SK-N-SH (cell line): ENCODE measurements around the gene SLC37A3. TPM values are rescaled to one million over a fixed set of nuclear protein-coding genes. Genes with fewer than 3 reads are reported as not detected.

ENCODE experiments used
- CTCF ChIA-PET: fragments of 300-600, 350-600 bp; formaldehyde crosslinking; extraction: SDS; loops from one replicate; lab custom pipeline; 2021; lab: Yijun Ruan, JAX
- POLR2A ChIA-PET: fragments of 350-600 bp; sonication (Branson Sonifier 250); formaldehyde crosslinking; extraction: SDS; loops from one replicate; lab custom pipeline; 2020; ENCODE audit warnings: antibody characterized with exemption, inconsistent platforms; lab: Yijun Ruan, JAX
- DNase-seq: peaks from one replicate; pipeline ENCODE4 v3.0.0; 2012
- H2AFZ ChIP-seq: fragments of 200-600 bp; sonication (generic); 2 replicates; pipeline ENCODE4 v1.8.1; 2016; ENCODE audit warnings: antibody characterized with exemption, mild to moderate bottlenecking, low read depth
- H3F3A ChIP-seq: fragments of 200-600 bp; sonication (generic); replicated peaks from 2 replicates; pipeline ENCODE3; 2016; ENCODE audit warnings: antibody characterized with exemption, mild to moderate bottlenecking; ENCODE audit not compliant: insufficient read depth
- H3K27ac ChIP-seq, 2 experiments: fragments of 200-500 bp in 1 of 2; fragments of 200-600 bp in 1 of 2; sonication (Bioruptor generic) in 1 of 2; sonication (generic), shearing (Covaris generic) in 1 of 2; 2 replicates each; pipeline versions ENCODE4 v1.5.1 to v1.6.1; 2014 to 2016; ENCODE audit warnings: low read depth in 2 of 2, inconsistent platforms in 1 of 2, low read length in 1 of 2, mild to moderate bottlenecking in 1 of 2, mixed read lengths in 1 of 2
- H3K27me3 ChIP-seq: fragments of 200-600 bp; sonication (generic), shearing (Covaris generic); 2 replicates; pipeline ENCODE4 v1.6.1; 2016; ENCODE audit warnings: mixed run types; ENCODE audit not compliant: insufficient read depth
- H3K36me3 ChIP-seq, 2 experiments: fragments of 200-500 bp in 1 of 2; fragments of 200-600 bp in 1 of 2; sonication (Bioruptor generic) in 1 of 2; sonication (generic) in 1 of 2; replicated peaks in 1 of 2; 2 replicates each; pipeline versions ENCODE3 to v1.5.1; 2014 to 2016; ENCODE audit warnings: low read length in 1 of 2, mild to moderate bottlenecking in 1 of 2; ENCODE audit not compliant: insufficient read depth in 2 of 2, control insufficient read depth in 1 of 2
- H3K4me1 ChIP-seq, 2 experiments: fragments of 200-500 bp in 1 of 2; fragments of 200-600 bp in 1 of 2; sonication (Bioruptor generic) in 1 of 2; sonication (generic), shearing (Covaris generic) in 1 of 2; 2 replicates each; pipeline versions ENCODE4 v1.5.1 to v1.6.1; 2014 to 2016; ENCODE audit warnings: low read depth in 1 of 2, low read length in 1 of 2, mixed run types in 1 of 2; ENCODE audit not compliant: insufficient read depth in 2 of 2, control insufficient read depth in 1 of 2
- H3K4me2 ChIP-seq: fragments of 200-600 bp; sonication (generic), shearing (Covaris generic); 2 replicates; pipeline ENCODE4 v1.6.1; 2017; ENCODE audit warnings: mixed run types
- H3K4me3 ChIP-seq, 2 experiments: fragments of 200-500 bp in 1 of 2; fragments of 200-600 bp in 1 of 2; sonication (Bioruptor generic) in 1 of 2; sonication (generic), shearing (Covaris generic) in 1 of 2; 2 replicates each; pipeline versions ENCODE4 v1.5.1 to v1.8.1; 2014 to 2016; ENCODE audit warnings: low read depth in 2 of 2, inconsistent platforms in 1 of 2, low read length in 1 of 2, mild to moderate bottlenecking in 1 of 2, mixed read lengths in 1 of 2, moderate library complexity in 1 of 2
- H3K79me2 ChIP-seq: fragments of 200-600 bp; sonication (generic); 2 replicates; pipeline ENCODE4 v1.8.1; 2017; ENCODE audit warnings: mild to moderate bottlenecking; ENCODE audit not compliant: insufficient read depth
- H3K9ac ChIP-seq: fragments of 200-600 bp; sonication (generic); 2 replicates; pipeline ENCODE4 v1.6.1; 2017; ENCODE audit warnings: mixed run types
- H3K9me2 ChIP-seq: fragments of 200-600 bp; sonication (generic); 2 replicates; pipeline ENCODE4 v1.6.1; 2017; ENCODE audit warnings: mixed run types
- H3K9me3 ChIP-seq: fragments of 200-600 bp; sonication (generic); 2 replicates; pipeline ENCODE4 v1.6.1; 2017; ENCODE audit warnings: mixed run types, mild to moderate bottlenecking, moderate library complexity
- H4K20me1 ChIP-seq: fragments of 200-600 bp; sonication (generic); 2 replicates; pipeline ENCODE4 v1.6.1; 2017; ENCODE audit warnings: mild to moderate bottlenecking, mixed run types; ENCODE audit not compliant: insufficient read depth
- CTCF ChIP-seq: fragments of 200-600 bp; sonication (generic); IDR thresholded peaks from 2 replicates; pipeline ENCODE4 v1.6.1; 2017; ENCODE audit warnings: antibody characterized with exemption, mild to moderate bottlenecking, moderate library complexity
- ELF1 ChIP-seq: IDR thresholded peaks from 2 replicates; pipeline ENCODE4 v1.4.0; 2012
- EP300 ChIP-seq, 2 experiments: IDR thresholded peaks; 2 replicates each; pipeline versions ENCODE4 v1.4.0 to v1.6.1; 2012; ENCODE audit warnings: borderline replicate concordance in 1 of 2, low read depth in 1 of 2, low read length in 1 of 2
- EZH2phosphoT487 ChIP-seq: fragments of 200-600 bp; sonication (generic); IDR thresholded peaks from 2 replicates; pipeline ENCODE4 v1.6.1; 2017; ENCODE audit warnings: low read depth, mixed run types, mild to moderate bottlenecking, antibody characterized with exemption, moderate library complexity, borderline replicate concordance
- FOSL2 ChIP-seq: IDR thresholded peaks from 2 replicates; pipeline ENCODE4 v1.4.0; 2012; ENCODE audit warnings: low read depth, mild to moderate bottlenecking, moderate library complexity, borderline replicate concordance
- FOXM1 ChIP-seq: IDR thresholded peaks from 2 replicates; pipeline ENCODE4 v1.4.0; 2012; ENCODE audit warnings: low read depth, mild to moderate bottlenecking
- GABPA ChIP-seq: IDR thresholded peaks from 2 replicates; pipeline ENCODE4 v1.4.0; 2012; ENCODE audit warnings: low read depth, mild to moderate bottlenecking
- MEF2A ChIP-seq: IDR thresholded peaks from 2 replicates; pipeline ENCODE4 v1.4.0; 2012; ENCODE audit warnings: low read depth, borderline replicate concordance
- POLR2AphosphoS5 ChIP-seq: IDR thresholded peaks from 2 replicates; pipeline ENCODE4 v1.6.1; 2012; ENCODE audit warnings: low read depth, low read length
- RAD21 ChIP-seq: IDR thresholded peaks from 2 replicates; pipeline ENCODE4 v1.6.1; 2012; ENCODE audit warnings: mild to moderate bottlenecking, low read length
- RCOR1 ChIP-seq: fragments of 150-350 bp; IDR thresholded peaks from 2 replicates; pipeline ENCODE4 v1.6.1; 2017; ENCODE audit warnings: antibody characterized with exemption, low read length
- SMC3 ChIP-seq: IDR thresholded peaks from 2 replicates; pipeline ENCODE4 v1.6.1; 2012; ENCODE audit warnings: low read depth, low read length, improper control_type of control experiment
- WGBS: methylation state at CpG from one replicate; pipeline ENCODE4 v1.1.6; 2017; ENCODE audit warnings: low lambda C conversion rate; 5-methylcytosine and 5-hydroxymethylcytosine counted together
- polyA plus RNA-seq, 3 experiments: library from polyadenylated mRNA; depleted of rRNA; stranded (reverse); fragments of >200 nt; gene quantifications; 2 replicates each; pipeline ENCODE4 v1.2.3, GENCODE V29; 2012
- TF ChIP-seq, protein P1 (sequence below): fragments of 150-350 bp; IDR thresholded peaks from 2 replicates; pipeline ENCODE4 v1.6.1; 2017; ENCODE audit warnings: antibody characterized with exemption, low read length, low read depth, borderline replicate concordance
- TF ChIP-seq, protein P2 (sequence below): IDR thresholded peaks from 2 replicates; pipeline ENCODE4 v1.6.1; 2012; ENCODE audit warnings: mild to moderate bottlenecking, low read depth, low read length, moderate library complexity

SLC37A3 gene
- polyA plus RNA-seq, 1 of the 3 experiments (the other 2 are of a cell fraction), result 53.3 TPM

GRCh38 chr7:140397784-140398750, at the start of gene SLC37A3 (continued):
- TF ChIP-seq CTCF, result 0 out of 2 replicates have a peak, but pooled peaks have one; percentile 11
- no peak for TF ChIP-seq RAD21
- peak; percentile 76 for TF ChIP-seq RCOR1
- TF ChIP-seq ELF1, result peak; percentile 77

DNA sequence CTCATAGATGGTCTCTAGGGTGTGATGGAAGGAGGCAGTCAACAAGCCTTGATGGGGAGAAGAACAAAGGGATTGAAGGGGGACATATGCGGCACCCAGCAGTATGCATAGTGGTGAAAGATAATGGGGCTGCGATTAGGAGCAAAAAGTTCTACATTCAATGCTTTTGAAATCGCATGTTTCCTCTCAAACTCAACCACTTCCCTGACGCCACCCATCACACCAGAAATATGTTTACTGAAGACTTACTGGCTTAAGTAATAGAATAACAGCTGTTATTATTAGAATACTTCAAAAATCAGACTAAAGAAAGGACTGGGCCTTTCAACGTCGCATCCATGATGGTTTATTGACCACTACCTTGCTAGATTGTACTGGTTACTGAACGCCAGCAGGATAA, 49.5 kb upstream of the SLC37A3 start:
- DNase-seq, result no peak
- Histone ChIP-seq H3F3A (no peaks in the 10 kb centered on the region), H3K9ac (no peak overlapping the region), H3K79me2 (no peaks in the 10 kb centered on the region), H3K36me3 (peaks cover 2 to 5% of the 10 kb centered on the region in 2 experiments), H3K9me2 (no peaks in the 10 kb centered on the region), H3K4me3 (no peak overlapping the region), H3K4me2 (no peak overlapping the region), H2AFZ (no peak overlapping the region), H3K27ac (no peak overlapping the region), H3K27me3 (no peaks in the 10 kb centered on the region), H3K9me3 (no peaks in the 10 kb centered on the region), H4K20me1 (no peaks in the 10 kb centered on the region), H3K4me1 (no peaks in the 10 kb centered on the region)
- CTCF ChIA-PET, result no interaction called here
- 93% methylated on average over 7 of the region's 7 CpGs for WGBS
- POLR2A ChIA-PET, result no interaction called here
- TF ChIP-seq ELF1, result no peak
- no peak for TF ChIP-seq EP300 (IDR thresholded peaks at IDR 0.05; ENCODE audit: borderline replicate concordance in 1 of 2, low read depth in 1 of 2, low read length in 1 of 2)
- TF ChIP-seq POLR2AphosphoS5, result no peak
- no peak for TF ChIP-seq FOXM1
- no peak for TF ChIP-seq SMC3
- no peak for TF ChIP-seq FOSL2
- TF ChIP-seq, protein P1, sequence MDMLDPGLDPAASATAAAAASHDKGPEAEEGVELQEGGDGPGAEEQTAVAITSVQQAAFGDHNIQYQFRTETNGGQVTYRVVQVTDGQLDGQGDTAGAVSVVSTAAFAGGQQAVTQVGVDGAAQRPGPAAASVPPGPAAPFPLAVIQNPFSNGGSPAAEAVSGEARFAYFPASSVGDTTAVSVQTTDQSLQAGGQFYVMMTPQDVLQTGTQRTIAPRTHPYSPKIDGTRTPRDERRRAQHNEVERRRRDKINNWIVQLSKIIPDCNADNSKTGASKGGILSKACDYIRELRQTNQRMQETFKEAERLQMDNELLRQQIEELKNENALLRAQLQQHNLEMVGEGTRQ, result no peak
- TF ChIP-seq EZH2phosphoT487, result no peak
- no peak for TF ChIP-seq GABPA
- TF ChIP-seq, protein P2, sequence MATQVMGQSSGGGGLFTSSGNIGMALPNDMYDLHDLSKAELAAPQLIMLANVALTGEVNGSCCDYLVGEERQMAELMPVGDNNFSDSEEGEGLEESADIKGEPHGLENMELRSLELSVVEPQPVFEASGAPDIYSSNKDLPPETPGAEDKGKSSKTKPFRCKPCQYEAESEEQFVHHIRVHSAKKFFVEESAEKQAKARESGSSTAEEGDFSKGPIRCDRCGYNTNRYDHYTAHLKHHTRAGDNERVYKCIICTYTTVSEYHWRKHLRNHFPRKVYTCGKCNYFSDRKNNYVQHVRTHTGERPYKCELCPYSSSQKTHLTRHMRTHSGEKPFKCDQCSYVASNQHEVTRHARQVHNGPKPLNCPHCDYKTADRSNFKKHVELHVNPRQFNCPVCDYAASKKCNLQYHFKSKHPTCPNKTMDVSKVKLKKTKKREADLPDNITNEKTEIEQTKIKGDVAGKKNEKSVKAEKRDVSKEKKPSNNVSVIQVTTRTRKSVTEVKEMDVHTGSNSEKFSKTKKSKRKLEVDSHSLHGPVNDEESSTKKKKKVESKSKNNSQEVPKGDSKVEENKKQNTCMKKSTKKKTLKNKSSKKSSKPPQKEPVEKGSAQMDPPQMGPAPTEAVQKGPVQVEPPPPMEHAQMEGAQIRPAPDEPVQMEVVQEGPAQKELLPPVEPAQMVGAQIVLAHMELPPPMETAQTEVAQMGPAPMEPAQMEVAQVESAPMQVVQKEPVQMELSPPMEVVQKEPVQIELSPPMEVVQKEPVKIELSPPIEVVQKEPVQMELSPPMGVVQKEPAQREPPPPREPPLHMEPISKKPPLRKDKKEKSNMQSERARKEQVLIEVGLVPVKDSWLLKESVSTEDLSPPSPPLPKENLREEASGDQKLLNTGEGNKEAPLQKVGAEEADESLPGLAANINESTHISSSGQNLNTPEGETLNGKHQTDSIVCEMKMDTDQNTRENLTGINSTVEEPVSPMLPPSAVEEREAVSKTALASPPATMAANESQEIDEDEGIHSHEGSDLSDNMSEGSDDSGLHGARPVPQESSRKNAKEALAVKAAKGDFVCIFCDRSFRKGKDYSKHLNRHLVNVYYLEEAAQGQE, result no peak
- no peak for TF ChIP-seq MEF2A
- TF ChIP-seq RCOR1, result no peak
